GM19240 (cell line): ENCODE measurements around the gene PCSK4.
"Not testable (repeated sequence)": the region's sequence is repeated elsewhere in the genome, so short reads cannot be mapped to it uniquely, and the experiment has no call there.

Source experiments
- DNase-seq: peaks from one replicate; pipeline ENCODE4 v3.0.0; 2011; ENCODE audit warnings: low spot score; ENCODE audit not compliant: insufficient read length

PCSK4 gene

DNA sequence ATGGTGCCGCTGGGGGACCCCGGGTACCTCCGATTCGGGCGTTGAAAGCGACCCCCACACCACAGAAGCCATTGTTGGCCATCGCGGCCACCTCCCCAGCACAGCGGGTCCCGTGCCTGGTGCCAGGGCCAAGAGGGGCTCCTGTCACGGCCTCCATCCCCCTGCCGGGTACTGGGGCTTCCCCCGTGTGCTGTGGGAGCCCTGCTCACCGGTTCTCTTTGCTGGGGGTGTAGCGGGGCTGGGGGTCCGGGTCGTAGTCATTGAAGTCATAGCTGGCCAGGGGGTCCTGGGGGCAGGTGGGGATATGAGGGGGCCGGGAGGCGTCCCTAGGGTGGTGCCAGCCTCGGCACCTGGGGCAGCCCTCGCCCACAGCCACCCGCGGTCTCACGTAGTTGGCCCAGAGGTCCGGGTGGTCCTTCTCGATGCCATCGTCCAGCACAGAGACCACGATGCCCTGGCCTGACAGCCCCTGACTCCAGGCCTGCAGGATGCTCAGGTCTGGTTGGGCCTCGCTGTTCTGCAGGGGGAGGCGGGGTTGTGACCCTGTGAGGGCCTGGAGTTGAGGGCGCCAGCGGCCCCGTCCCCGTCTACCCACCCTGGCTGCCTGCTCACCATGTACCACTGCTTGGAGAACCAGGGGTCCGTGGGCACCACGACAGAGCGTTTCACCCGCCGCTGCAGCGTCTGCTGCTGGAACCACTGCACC is 2.4 kb downstream of the PCSK4 start:
- DNase-seq, result no peak

DNA sequence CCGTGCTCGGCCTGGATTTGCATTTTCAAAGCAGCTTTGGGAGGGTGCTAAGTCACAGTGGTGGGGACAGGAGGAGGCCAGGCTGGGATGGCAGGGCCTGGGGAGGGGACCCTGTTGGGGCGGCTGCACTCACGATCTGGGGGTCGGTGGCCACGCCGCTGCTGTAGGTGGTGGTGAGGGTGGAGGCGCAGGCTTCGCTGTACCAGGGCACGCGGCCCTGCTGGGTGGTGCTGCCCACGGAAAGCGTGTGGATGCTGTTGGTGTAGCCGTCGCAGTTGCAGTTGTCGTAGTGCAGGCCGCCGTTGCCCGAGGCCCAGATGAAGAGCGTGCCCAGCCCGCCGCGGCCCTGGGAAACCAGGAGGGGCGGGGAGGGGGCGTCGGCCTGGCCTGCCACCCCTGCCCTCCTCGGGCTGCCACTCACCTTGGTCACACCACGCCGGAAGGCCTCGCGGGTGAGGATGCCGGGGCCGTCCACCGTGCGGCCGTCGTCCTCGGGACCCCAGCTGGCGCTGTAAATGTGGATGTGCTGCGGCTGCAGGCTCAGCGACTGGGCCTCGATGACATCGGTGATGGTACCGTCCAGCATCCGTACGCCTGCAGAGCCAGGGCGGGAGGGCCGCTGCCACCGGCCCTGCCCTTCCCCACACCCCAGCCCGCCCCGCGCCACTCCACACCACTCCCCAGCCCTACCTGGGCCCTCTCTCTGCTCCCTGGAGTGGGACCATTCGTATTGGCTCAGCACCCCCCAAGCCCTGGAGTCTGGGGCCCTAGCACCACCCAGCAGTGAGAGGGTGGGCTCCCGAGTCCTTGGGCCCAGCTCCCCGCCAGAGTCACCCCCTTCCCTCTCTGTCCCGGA is 3.2 kb downstream of the PCSK4 start:
- no peak for DNase-seq

DNA sequence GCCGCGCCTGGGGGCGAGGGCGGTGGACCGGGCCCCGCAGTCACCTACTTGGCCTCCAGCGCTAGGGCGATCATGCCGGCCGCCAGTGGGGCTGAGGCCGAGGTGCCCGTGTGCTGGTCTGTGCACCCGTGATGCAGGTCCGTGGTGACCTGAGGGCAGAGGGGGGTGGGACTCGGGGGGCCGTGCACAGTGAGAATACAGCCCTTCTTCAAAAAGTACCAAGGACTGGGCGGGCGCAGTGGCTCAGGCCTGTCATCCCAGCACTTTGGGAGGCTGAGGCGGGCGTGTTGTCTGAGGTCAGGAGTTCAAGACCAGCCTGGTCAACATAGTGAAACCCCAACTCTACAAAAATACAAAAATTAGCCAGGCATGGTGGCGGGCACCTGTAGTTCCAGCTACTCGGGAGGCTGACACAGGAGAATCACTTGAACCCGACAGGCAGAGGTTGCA is 6.1 kb downstream of the PCSK4 start:
- no peak for DNase-seq

DNA sequence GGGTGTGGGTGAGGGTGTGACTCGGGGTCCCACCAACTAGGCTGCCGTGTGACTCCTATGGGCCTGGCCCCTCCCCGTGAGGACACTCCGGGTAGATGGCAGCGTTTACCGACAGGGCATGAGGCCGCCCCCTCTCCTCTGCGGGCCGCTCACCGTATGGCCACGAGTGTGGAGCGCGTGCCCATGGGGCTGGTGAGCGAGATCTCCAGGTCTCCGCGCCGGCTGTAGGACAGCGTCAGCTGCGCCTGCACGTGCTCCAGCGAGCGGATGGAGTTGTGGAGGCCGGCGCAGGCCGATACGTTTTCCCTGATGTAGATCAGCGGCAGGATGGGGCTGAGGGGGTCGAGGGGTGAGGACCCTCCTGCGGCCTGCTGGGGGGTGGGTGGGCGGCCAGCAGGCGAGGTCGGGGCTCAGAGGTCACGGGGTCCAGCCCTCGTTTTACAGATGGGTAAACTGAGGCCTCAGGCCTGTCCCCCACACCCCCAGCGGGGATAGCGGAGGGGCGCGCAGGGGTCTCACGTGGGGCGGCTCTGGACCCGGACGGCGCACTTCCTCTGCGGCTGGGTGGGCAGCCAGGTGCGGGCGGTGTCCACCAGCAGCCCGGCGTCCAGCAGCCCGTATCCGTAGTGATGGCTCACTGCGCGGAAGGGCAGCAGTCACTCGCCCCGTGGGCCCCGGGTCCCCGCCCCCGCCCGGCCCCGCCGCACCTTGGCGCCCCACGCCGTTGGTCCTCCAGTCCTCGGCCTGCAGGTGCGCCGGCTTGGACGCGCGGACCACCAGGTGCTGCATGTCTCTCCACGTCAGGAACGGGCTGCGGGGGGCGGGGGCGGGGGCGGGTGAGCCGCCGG is 6.8 kb downstream of the PCSK4 start:
- no peak for DNase-seq

DNA sequence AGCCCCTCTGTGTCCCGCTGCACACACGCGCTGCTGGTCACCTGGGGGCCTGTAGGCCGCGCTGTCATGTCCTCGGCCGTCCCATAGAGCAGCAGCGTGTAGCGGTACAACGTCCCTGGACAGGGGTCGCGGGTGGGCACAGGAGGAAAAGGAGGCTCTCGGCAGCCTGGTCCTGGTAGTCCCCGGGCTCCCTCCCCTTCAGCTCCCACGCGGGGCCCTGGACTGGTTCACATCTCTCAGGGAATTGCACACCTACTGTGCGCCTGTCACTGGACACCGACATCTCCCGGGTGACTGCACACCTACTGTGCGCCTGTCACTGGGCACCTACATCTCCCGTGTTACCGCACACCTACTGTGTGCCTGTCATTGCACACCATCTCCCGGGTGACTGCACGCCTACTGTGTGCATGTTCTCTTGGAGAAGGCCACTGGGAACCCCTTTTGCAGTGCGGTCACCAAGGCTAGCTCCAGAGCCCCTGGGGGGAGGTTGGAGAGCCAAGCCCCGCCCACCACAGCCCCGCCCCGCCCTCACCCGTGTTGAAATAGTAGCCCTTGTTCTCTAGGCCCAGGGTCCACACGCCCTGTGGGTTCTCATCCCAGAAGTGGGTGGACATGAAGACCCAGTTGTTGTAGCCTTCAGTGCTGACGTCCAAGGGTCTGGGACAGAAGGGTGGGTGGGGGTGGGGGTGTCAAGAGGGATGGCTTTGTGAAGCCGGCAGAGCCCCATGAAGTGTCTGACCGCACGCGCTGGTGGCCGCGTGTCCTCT is 7.6 kb downstream of the PCSK4 start:
- DNase-seq, result no peak

DNA sequence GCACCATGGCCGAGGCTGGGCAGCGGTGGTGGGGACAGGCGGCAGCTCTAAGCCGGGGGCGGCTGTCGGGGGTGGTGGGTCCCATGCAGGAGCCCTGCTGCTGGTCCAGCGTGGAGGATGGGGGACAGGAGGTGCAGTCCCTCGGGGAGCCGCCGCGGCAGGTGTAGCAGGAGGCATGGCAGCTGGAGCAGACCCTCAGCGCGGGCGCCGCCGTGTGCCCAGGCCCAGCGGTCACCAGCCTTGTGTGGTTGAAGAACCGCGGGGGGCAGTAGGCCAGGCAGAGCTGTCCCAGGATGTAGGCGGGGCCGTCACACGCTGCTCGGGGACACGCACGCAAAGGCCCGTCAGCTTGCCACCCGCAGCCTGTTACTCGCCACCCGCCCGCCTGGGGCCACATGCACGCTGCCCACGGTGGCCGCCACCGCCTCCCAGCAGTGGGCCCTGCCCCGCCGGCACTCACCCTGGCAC is 8.2 kb downstream of the PCSK4 start:
- DNase-seq, result no peak

DNA sequence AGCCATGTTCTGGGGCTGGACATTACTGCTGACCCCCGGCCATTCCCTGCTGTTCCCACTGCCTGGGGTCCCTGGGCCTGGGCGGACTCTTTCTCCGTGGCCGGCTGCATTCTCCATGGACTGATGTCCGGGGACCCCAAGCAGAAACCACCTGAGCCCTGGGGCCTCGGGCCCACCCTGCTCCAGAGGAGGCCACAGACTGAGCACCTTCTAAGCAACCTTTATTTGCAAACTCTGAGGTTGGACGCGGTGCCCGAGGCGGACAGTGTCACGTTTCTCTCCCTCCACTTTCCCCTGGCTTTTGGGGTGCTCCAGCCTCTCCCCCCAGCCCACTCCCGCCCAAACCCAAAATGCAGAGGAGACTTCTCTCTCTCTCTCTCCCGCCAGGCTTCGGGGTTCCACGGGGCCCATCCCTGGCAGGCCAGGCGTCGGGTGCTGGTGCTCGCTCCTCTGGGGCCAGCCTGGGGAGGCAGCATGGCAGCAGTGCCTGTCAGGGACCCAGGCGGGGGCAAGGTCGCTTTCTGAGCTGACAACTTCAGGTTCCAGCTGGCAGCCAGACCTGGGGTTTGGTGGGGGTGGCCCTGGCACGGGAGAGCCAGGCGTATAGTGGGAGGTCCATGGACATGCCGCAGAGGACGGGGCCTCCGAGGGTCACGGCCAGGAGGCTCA is 8.8 kb downstream of the PCSK4 start:
- DNase-seq, result no peak

DNA sequence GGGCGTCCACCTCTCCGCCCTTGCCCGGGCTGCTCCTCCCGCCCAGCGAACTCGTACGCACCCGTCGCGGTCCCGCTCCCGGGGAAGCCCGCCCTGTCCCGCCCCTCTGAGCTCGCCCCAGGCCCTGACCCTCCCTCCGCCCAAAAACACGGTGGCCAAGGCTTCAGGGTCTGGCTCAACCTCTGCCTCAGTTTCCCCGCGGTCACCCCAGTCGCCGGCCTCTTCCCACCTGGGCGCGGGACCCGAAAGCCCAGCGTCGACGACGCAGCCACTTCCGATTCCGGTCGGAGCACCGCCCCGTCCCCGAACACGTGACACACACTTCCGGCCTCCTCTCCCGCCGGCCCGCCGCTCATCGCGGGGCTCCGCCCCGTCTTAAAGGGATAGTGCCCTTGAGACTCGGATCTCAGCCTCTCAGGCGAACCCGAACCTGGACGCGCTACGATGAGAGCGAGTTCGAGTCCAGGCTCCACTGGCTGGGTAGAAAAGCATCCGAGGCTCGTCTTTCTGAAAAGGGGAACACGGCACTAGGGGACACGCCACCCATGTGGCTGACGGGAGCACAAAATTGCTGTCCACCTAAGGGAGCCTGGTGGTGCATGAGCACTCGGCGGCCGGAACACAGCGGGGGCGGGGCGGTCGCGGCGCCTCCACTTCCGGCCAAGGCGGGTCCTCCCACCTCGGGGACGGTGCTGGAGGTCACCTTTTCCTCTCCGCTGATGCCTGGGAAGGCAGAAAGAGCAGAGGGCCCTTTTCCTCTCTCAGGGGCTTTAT is 11.0 kb downstream of the PCSK4 start, which contains the start of gene C19orf25:
C19orf25 (minus strand) TSS at position 282 of the 774 bp plus-strand sequence. CDS start 312 bp downstream, outside the sequence.
- DNase-seq, result peak; percentile 99

DNA sequence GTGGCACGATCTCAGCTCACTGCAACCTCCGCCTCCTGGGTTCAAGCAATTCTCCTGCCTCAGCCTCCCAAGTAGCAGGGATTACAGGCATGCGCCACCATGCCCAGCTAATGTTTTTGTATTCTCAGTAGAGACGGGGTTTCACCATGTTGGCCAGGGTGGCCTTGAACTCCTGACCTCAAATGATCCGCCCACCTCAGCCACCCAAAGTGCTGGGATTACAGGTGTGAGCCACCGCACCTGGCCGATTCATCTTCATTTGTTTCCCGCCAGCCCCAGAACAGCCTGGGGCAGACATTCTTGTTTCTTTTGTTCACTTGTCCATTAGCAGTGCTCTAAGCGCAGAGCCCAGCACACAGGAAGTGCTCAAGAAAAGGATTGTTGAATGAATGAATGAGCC is 13.1 kb downstream of the PCSK4 start:
- not testable (repeated sequence) for DNase-seq

DNA sequence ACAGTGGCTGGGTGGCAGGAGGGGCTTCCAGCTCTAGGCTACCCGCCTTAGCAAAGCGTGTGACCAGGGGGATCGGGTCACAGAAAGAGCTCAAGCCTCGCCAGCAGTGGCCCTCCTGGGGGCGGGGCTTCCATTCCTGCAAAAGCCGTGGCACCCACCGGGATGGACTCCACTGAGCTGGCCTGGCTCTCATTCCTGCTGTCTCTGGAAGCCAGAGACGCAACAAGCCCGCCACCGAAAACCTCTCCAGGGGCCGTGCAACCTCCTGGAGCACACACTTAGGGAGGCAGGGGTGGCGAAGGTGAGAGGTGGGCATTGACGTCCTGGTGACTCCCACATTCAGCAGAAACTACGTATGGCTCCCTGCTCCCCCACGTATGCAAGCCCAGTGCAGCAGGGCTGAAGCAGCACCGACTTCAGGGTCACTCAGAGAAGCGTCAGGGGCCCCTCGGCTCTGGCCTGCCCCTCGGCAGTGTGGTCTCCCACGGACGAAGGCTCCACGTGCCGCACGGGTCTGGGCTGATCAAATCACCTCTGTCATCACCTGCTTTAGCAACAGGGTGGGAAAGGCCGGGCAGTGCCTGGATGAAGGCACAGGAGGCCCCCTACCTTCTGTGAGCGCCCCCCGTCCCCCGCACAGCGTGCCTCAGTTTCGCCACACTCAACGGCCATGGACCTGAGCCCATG is 14.3 kb downstream of the PCSK4 start:
- no peak for DNase-seq

DNA sequence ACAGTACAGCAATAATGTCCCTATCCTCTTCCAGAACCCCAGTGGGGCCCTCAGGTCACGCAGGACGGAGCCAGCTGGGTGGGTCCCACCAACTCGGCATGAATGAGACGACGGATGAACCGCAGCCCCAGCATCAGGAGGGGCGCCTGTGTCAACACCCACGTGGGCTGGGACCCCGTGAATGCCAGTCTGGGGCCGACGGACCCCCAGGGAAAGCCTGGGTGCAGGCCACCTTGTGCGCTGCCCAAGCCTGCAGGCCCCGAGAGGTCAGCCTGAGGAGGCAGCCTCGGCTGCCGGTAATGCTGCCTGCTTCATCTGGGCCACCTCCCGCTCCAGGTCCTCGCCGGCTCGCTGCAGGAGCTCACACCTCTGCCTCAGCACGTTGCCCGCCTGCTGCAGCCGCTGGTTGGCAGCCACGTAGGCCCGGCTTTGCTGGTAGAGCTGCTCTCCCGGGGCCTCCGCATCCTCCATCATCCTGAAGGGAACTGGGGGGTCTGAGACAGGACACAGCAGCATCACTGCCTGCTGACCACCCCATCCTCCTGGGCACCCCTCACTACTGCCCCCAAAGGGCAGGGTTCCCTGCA is 15.3 kb downstream of the PCSK4 start:
- no peak for DNase-seq

DNA sequence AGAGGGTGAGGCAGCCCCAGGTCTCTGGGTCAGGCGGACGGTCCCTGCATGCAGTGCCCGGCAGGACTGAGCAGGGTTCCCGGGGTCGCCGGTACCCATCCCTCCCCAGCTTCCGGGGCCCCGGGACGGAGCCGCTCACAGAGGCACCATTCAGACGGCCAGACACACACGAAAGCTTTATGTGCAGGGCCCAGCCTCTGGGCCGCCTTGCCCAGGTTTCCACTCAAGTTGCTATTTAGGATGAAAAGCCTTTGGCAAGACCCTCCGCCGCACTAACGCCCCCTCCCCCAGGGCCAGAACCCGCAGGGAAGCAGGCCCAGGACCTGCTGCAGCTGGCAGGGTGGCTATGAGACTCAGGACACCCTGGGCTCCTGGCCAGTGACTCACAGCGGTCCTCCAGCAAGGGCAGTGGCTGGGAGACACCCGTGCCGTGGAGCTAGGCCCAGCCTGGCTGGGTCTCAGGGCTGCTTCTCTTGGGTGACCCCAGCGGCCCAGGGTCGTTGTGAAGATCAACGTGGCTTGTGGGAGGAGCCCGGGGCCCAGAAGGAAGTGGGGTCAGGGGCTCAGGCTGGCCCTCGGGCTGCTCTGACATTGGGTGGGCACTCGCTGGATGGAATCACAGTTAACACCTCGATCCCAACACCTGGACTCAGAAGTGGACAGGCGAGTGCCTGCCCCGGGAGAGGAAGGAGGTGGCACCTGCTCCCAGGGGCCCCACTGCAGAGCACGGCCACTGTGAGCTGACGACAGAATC is 16.0 kb downstream of the PCSK4 start:
- DNase-seq, result no peak

DNA sequence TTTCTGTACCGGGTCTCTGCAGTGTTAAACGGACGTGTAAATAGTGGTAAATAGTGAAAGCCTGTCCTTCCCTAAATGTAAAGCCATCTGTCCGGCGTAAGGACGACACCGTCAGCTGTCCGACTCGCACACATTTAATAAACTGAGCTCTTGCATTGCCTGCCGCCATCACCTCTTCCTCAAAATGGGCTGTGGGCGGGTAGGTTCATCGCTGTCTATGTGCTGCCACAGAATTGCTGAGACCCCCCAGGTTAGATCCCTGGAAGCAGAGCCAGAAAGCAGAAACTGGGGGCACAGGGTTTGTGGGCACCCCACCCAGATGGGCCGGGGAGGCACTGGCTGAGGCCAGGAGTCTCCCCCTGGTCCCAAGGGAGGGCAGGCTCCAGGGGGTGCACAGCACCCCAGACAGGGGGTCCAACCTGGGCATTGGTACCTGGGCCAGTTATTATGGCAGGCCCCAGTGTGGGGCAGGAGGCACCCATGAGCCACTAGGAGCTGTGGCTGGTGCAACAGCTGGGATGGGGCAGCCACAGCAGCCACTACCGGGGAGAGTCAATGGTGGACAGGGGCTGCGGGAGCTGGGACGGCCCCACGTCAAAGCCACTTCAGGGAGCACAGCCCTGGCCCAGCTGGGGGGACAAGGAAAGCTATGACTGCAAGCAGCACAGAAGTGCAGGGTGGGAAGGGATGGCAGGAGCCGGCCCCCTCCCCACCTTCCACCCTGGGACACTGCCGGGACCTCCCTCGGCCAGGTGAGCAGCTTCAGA is 16.9 kb downstream of the PCSK4 start:
- no peak for DNase-seq

DNA sequence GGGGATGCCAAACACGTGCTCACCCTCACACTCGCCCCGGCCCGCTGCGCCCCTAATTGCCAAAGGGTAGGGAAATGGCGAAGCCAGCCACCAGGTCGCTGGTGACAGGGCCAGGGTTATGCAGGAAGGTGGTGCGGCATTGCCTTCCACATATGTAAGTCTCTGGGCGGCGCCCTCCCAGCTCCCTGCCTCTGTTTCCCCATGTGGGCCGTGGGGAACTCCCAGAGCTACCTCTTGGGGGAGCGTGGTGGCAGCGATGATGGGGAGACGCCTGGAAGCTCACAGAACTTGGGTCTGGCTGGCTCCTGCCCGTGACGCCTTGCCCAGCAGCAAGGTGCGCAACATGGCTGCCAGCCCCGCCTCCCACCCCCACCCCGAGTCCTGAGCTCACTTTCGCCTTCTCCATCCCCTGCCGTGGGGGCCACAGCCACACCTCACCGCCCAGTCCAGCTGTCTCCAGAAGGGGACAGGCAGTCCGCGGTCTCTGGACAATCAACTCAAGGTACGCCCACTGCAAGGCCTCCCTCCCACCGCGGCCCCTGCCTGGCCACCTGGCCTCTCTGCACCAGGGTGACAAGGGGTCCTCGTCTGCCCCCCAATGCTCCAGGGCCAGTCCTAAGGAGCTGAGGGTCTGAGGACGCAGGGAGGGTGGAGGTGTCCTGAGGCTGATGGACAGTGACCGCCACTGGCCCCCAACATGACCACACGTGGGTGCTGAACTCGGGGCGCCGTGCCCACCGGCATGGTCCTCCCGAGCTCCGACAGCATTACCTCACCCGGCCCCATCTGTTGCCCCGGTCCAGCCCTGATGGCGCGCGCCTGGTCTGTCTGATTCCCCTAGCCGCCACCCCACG is 17.7 kb downstream of the PCSK4 start:
- no peak for DNase-seq

DNA sequence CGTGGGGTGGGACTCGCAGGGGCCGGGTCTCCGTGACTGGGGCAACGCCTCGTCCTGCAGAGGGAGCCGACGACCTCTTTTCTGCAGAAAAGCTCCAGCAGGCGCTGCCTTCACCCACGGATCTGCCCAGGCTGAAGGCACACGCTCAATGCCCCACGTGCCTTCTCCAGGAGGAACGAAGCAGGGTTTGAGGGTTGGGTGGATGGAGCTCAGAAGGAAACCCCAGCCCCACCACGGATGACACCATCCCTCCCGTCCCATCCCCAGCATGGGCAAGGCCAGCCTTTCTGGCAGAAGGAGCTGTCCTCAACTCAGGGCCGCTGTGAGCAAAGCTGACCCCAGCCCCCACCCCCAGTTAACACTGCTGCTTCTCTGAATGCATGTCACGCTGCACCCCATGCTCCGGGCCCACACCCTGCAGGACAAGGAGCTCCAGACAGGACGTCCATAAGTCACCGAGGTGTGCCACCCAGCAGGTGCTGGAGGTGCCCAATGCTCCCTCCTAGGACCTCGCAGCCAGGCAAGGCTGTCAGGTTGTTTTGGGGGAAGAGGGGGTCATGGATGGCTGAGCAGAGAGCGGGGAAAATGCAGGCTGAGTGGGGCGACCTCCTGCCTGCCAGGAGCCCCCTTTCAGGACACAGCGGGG is 18.5 kb downstream of the PCSK4 start:
- no peak for DNase-seq
